ENCODE measurements around the gene ABHD8.
A peak's percentile ranks its signal among the peaks of the same experiment; 100 is the strongest.

The ABHD8 gene

GRCh38 chr19:17263712-17264640 is 39.2 kb downstream of the ABHD8 start:
- Mint-ChIP-seq H3K9me3 (no peaks in the 10 kb centered on the region), H3K27ac (no peak overlapping the region), H3K4me3 (no peak overlapping the region), H3K27me3 (no peaks in the 10 kb centered on the region), H3K4me1 (peaks cover 12% of the 10 kb centered on the region), H3K36me3 (no peaks in the 10 kb centered on the region)
- no peak for DNase-seq (ENCODE audit: low spot score in 2 of 2)
- ATAC-seq (ENCODE audit: low read depth): no peak

GRCh38 chr19:17262557-17262956 is 40.7 kb downstream of the ABHD8 start:
- H3K27ac Mint-ChIP-seq: no peak overlapping the region
- DNase-seq (ENCODE audit: low spot score in 2 of 2): no peak
- H3K9me3 Mint-ChIP-seq: no peaks in the 10 kb centered on the region
- no peaks in the 10 kb centered on the region for H3K27me3 Mint-ChIP-seq
- peaks cover 10% of the 10 kb centered on the region for H3K4me1 Mint-ChIP-seq
- no peaks in the 10 kb centered on the region for H3K36me3 Mint-ChIP-seq
- ATAC-seq (ENCODE audit: low read depth): no peak
- H3K4me3 Mint-ChIP-seq: no peak overlapping the region

GRCh38 chr19:17260842-17261325 is 42.3 kb downstream of the ABHD8 start:
- Mint-ChIP-seq H3K4me3 (no peak overlapping the region), H3K27me3 (no peaks in the 10 kb centered on the region), H3K4me1 (peaks cover 10% of the 10 kb centered on the region), H3K27ac (no peak overlapping the region), H3K9me3 (no peaks in the 10 kb centered on the region), H3K36me3 (no peaks in the 10 kb centered on the region)
- ATAC-seq (ENCODE audit: low read depth) (peak; percentile 100), DNase-seq (ENCODE audit: low spot score in 2 of 2) (peak; percentile 90 to 91)

- Mint-ChIP-seq H3K27me3 (no peaks in the 10 kb centered on the region), H3K9me3 (no peaks in the 10 kb centered on the region), H3K4me3 (no peak overlapping the region), H3K36me3 (no peaks in the 10 kb centered on the region), H3K4me1 (peaks cover 10% of the 10 kb centered on the region), H3K27ac (no peak overlapping the region)
- no peak for ATAC-seq (ENCODE audit: low read depth)
- no peak for DNase-seq (ENCODE audit: low spot score in 2 of 2)
Observed at GRCh38 chr19:17259934-17260333, 43.3 kb downstream of the ABHD8 start.

DNA sequence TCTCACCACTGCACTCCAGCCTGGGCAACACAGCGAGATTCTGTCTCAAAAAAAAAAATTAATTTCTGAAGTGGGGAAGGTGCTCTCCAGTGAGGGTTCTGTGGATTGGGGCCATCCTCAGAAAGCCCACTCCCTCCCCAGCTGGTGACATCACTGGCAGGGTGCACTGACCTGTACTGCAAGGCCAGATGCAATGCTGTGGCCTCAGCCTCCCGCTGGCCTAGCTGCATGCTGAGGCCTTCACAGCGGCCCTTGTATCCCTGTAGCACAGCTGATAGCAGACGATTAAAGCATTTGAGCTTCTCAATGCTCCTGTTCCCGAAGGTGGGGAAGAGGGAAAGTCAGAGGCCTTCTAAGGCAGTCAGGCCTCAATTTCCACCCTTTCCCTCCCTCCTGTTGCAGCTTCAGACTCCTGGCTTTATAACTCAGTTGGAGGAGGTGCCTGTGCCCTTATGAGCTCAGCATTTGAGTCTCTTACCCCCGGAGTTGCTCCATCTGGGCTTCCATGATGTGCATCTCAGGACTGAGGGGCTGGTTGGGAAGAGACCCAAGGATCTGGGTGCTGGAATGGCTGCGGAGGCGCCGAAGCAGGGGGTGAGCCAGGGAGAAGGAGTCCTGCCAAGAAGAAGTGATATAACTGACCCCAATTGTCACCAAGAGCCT is 44.0 kb downstream of the ABHD8 start:
- no peak for ATAC-seq (ENCODE audit: low read depth)
- DNase-seq (ENCODE audit: low spot score in 2 of 2): no peak
- Mint-ChIP-seq H3K36me3 (no peaks in the 10 kb centered on the region), H3K4me1 (peaks cover 5% of the 10 kb centered on the region), H3K27ac (no peak overlapping the region), H3K27me3 (no peaks in the 10 kb centered on the region), H3K4me3 (no peak overlapping the region), H3K9me3 (no peaks in the 10 kb centered on the region)

DNA sequence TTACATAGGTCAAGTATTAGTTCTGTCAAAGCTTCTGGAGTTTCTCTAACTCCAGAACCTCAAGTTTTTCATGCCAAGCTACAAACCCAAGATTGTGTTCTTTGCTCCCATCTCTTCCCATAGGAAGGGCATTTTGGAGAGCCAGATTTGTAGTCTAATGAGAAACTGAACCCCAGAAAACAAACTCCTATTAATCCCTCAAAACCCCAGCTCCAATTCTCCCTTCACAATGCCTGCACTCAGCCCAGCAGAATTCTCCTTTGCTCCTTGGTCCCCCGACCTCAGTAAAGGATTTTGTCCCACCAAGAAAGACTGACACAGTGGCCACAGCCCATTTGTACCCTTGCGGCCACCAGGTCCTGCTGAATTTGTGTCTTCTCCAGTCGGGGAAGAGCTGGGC is 47.1 kb downstream of the ABHD8 start:
- no peak overlapping the region for H3K27ac Mint-ChIP-seq
- no peak for DNase-seq (ENCODE audit: low spot score in 2 of 2)
- no peak overlapping the region for H3K4me3 Mint-ChIP-seq
- no peak for ATAC-seq (ENCODE audit: low read depth)
- H3K27me3 Mint-ChIP-seq: no peaks in the 10 kb centered on the region
- no peaks in the 10 kb centered on the region for H3K36me3 Mint-ChIP-seq
- peaks cover 5% of the 10 kb centered on the region for H3K4me1 Mint-ChIP-seq
- H3K9me3 Mint-ChIP-seq: no peaks in the 10 kb centered on the region

DNA sequence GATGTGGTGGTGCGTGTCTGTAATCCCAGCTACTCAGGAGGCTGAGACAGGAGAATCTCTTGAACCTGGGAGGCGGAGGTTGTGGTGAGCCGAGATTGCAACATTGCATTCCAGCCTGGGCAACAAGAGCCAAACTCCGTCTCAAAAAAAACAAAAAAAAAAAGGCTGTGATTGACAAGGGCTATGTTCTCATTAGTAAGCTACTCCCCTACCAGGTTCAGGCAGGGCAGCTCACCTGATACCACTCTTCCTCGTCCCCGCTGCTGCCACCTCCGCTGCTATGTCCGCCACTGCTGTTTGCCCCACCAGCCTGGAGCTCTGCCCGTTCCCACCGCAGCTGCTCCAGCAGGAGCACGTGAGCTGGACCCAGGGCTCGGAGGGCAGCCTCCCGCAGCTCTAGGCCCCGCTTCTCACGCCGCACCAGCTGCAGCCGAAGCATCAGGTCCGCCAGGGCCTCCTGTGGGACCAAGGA is 48.0 kb downstream of the ABHD8 start:
- H3K9me3 Mint-ChIP-seq: no peaks in the 10 kb centered on the region
- no peak for DNase-seq (ENCODE audit: low spot score in 2 of 2)
- H3K27ac Mint-ChIP-seq: no peak overlapping the region
- H3K36me3 Mint-ChIP-seq: no peaks in the 10 kb centered on the region
- H3K4me3 Mint-ChIP-seq: no peak overlapping the region
- ATAC-seq (ENCODE audit: low read depth): no peak
- H3K27me3 Mint-ChIP-seq: no peaks in the 10 kb centered on the region
- no peaks in the 10 kb centered on the region for H3K4me1 Mint-ChIP-seq

DNA sequence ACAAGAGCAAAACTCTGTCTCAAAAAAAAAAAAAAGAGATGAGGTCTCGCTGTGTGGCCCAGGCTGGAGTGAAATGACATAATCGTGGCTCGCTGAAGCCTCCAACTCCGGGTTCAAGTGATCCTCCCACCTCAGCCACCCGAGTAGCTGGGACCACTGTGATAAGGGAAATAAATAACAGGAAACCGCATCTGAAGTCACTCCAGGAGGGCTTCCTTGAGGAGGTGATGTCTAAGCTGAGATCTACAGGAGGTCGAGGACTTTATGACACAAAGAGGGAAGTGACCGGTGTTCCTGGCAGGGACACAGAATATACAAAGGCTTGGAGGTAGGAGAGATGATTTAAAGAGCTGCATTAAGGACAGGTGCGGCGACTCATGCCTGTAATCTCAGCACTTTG is 48.6 kb downstream of the ABHD8 start:
- no peak for ATAC-seq (ENCODE audit: low read depth)
- no peaks in the 10 kb centered on the region for H3K27me3 Mint-ChIP-seq
- no peaks in the 10 kb centered on the region for H3K36me3 Mint-ChIP-seq
- no peaks in the 10 kb centered on the region for H3K4me1 Mint-ChIP-seq
- no peak overlapping the region for H3K4me3 Mint-ChIP-seq
- no peak overlapping the region for H3K27ac Mint-ChIP-seq
- no peak for DNase-seq (ENCODE audit: low spot score in 2 of 2)
- no peaks in the 10 kb centered on the region for H3K9me3 Mint-ChIP-seq

DNA sequence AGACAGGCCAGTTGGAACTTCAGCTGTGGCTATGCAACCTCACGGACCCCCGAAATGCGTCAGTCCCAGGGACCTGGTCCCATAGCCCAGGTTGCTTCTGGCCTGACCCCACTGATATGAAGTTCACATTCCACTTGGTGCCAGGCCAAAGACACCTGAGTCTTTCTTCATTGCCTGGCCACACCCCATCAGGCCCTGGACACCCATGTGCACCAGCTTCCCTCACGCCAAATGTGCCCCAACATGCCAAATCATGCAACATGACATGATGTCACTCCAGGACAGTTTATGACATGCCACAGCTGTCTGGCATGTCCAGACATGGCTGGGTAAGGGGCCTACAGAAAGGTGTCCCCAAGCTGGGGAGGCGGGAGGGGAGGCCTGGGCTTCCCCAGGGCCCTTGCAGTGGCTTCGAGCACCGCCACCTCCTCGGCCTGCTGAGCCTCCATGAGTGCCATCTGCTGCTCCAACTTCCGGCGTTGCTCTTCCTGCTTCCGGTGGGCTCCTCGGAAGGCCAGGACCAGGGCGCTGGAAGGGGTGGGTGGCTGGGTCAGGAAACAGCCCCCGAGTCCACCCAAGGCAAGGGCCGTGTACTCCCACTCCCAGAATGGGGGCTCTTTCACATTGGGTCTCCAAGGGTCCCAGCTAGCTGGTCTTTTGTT is 53.2 kb downstream of the ABHD8 start:
- Mint-ChIP-seq H3K27me3 (no peaks in the 10 kb centered on the region), H3K9me3 (no peaks in the 10 kb centered on the region), H3K4me3 (no peak overlapping the region), H3K4me1 (peaks cover 9% of the 10 kb centered on the region), H3K36me3 (no peaks in the 10 kb centered on the region), H3K27ac (no peak overlapping the region)
- ATAC-seq (ENCODE audit: low read depth) (no peak), DNase-seq (ENCODE audit: low spot score in 2 of 2) (no peak)

- H3K4me1 Mint-ChIP-seq: peaks cover 12% of the 10 kb centered on the region
- ATAC-seq (ENCODE audit: low read depth) (no peak), DNase-seq (ENCODE audit: low spot score in 2 of 2) (no peak)
- H3K36me3 Mint-ChIP-seq: no peaks in the 10 kb centered on the region
- no peaks in the 10 kb centered on the region for H3K9me3 Mint-ChIP-seq
- H3K27ac Mint-ChIP-seq: no peak overlapping the region
- peak overlapping the region; percentile 17 for H3K4me3 Mint-ChIP-seq
- no peaks in the 10 kb centered on the region for H3K27me3 Mint-ChIP-seq
Observed at GRCh38 chr19:17248011-17248776, 55.0 kb downstream of the ABHD8 start.

DNA sequence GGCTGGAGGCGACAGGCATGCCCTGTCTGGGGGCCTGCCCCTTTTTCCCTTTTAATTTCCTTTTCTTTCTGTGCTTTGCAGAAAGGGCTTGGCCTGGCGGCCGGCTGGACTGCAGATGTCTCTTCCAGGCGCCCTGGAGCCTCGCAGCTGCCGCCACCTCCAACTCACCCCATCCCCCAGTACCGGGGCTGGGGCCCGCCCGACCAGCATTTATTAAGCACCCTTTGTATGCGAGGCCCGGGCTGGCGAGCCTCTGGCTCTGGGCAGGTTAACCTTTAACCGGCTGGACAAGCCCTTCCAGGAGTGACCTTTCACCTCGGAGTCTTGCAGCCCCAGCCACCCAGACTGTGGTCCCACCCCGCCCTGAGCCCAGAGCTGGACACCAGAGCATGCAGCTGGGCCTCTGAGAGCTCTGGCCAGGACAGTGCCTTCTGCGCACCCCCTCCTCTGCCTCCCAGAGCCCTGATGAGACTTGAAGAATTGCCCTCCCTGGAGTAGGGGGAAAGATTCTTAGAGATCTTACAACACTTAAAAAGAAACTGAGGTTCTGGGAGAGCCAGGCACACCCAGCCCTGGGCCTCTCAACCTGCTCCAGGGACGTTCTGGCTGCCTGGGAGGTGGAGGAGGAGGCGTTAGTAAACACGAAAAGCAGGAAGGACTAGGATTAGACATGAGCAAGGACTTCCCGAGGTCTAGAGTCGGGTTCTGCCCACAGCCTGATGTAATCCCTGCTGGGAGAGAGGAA is 56.4 kb downstream of the ABHD8 start:
- H3K27me3 Mint-ChIP-seq: no peaks in the 10 kb centered on the region
- DNase-seq (ENCODE audit: low spot score in 2 of 2): no peak
- H3K9me3 Mint-ChIP-seq: no peaks in the 10 kb centered on the region
- H3K36me3 Mint-ChIP-seq: no peaks in the 10 kb centered on the region
- H3K4me3 Mint-ChIP-seq: peak overlapping the region; percentile 98
- H3K27ac Mint-ChIP-seq: peak overlapping the region; percentile 85
- peaks cover 16% of the 10 kb centered on the region for H3K4me1 Mint-ChIP-seq
- peak; percentile 3 for ATAC-seq (ENCODE audit: low read depth)

DNA sequence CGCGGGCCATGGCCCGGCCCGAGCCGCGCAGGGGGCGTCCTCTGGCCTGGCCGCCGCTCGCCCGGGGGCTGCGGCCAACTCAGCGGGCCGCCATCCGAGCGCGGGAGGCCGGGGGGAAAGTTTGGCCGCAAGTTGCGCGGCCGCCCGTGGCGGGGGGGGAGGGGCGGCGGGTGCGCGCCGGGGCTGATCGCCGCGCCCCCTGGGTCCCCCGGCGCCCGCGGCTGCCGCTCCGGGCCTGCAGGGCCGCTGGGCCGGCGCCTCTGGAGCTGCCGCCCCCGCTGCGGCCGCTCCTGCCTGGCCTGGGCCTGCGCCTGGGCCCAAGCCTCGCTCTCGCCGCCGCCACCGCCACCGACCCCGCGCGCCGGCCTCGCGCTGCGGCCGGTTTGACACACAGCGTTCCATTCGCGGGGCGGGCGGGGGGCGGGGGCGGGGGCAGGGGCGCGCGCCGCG is 57.7 kb downstream of the ABHD8 start, which contains the start of gene NR2F6:
TSS of gene NR2F6 (minus strand) at position 385 of the 450 bp plus-strand sequence. CDS start 699 bp downstream, outside the sequence.
- H3K27me3 Mint-ChIP-seq: no peaks in the 10 kb centered on the region
- DNase-seq (ENCODE audit: low spot score in 2 of 2): peak in 1 of 2 donors; percentile 65
- H3K36me3 Mint-ChIP-seq: no peaks in the 10 kb centered on the region
- H3K9me3 Mint-ChIP-seq: no peaks in the 10 kb centered on the region
- H3K4me1 Mint-ChIP-seq: peaks cover 16% of the 10 kb centered on the region
- peak within 1 kb of the TSS; percentile 85 for H3K27ac Mint-ChIP-seq
- H3K4me3 Mint-ChIP-seq: peak within 1 kb of the TSS; percentile 98
- peak; percentile 35 for ATAC-seq (ENCODE audit: low read depth)

Data from memory B cell (primary cell).